GM23338 (cell line): ENCODE results near the gene CDC14B. TPM values are rescaled to one million over a fixed set of nuclear protein-coding genes. Genes with fewer than 3 reads are reported as not detected.

Experiments used
- ATAC-seq: fragments of 200-7000 bp; cut with Tn5 transposase; 3 replicates; pipeline ENCODE4 v1.9.1; 2020
- DNase-seq: peaks from one replicate; pipeline ENCODE4 v3.0.0-alpha.2; 2015; ENCODE audit warnings: low spot score
- H2AFZ ChIP-seq: fragments of 200-600 bp; sonication (generic); 2 replicates; pipeline ENCODE4 v1.8.0; 2016; ENCODE audit warnings: antibody characterized with exemption, mild to moderate bottlenecking, moderate library complexity
- H3F3A ChIP-seq: fragments of 200-600 bp; sonication (generic); replicated peaks from 2 replicates; pipeline ENCODE4 v1.8.0; 2017; ENCODE audit warnings: antibody characterized with exemption, mixed run types, low read depth
- H3K27ac ChIP-seq: fragments of 200-600 bp; sonication (generic); 2 replicates; pipeline ENCODE4 v1.6.1; 2016; ENCODE audit warnings: low read depth
- H3K27me3 ChIP-seq: fragments of 200-600 bp; sonication (generic); 2 replicates; pipeline ENCODE4 v1.8.0; 2016; ENCODE audit warnings: mild to moderate bottlenecking, mixed run types, moderate library complexity; ENCODE audit not compliant: insufficient read depth
- H3K36me3 ChIP-seq: fragments of 200-600 bp; sonication (generic); 2 replicates; pipeline ENCODE4 v1.8.0; 2016; ENCODE audit warnings: mild to moderate bottlenecking; ENCODE audit not compliant: insufficient read depth
- H3K4me1 ChIP-seq: fragments of 200-600 bp; sonication (generic); 2 replicates; pipeline ENCODE4 v1.8.0; 2016; ENCODE audit warnings: mild to moderate bottlenecking, moderate library complexity; ENCODE audit not compliant: insufficient read depth
- H3K4me2 ChIP-seq: fragments of 200-600 bp; sonication (generic); 2 replicates; pipeline ENCODE4 v1.7.1; 2017; ENCODE audit warnings: mixed run types
- H3K4me3 ChIP-seq: fragments of 200-600 bp; sonication (generic); 2 replicates; pipeline ENCODE4 v1.6.1; 2016; ENCODE audit warnings: mixed run types
- H3K79me2 ChIP-seq: fragments of 200-600 bp; sonication (generic); replicated peaks from 2 replicates; pipeline ENCODE4 v1.8.0; 2017; ENCODE audit warnings: mild to moderate bottlenecking; ENCODE audit not compliant: insufficient read depth
- H3K9me2 ChIP-seq: fragments of 200-600 bp; sonication (generic); 2 replicates; pipeline ENCODE4 v1.8.0; 2017; ENCODE audit not compliant: insufficient read depth
- H4K20me1 ChIP-seq: fragments of 200-600 bp; sonication (generic); replicated peaks from 2 replicates; pipeline ENCODE4 v1.8.0; 2017; ENCODE audit warnings: mild to moderate bottlenecking; ENCODE audit not compliant: insufficient read depth
- H3K27ac Mint-ChIP-seq: 2 replicates; pipeline ENCODE4 v1.8.0; 2020; ENCODE audit warnings: inconsistent platforms, mild to moderate bottlenecking, moderate library complexity, mixed read lengths
- H3K27me3 Mint-ChIP-seq: 3 replicates; pipeline ENCODE4 v1.8.0; 2022; ENCODE audit warnings: low read depth, mild to moderate bottlenecking, moderate library complexity, mixed read lengths, inconsistent platforms; ENCODE audit not compliant: insufficient read depth, poor library complexity
- H3K36me3 Mint-ChIP-seq: 3 replicates; pipeline ENCODE4 v1.8.0; 2021; ENCODE audit warnings: low read depth, mild to moderate bottlenecking, inconsistent platforms, moderate library complexity, mixed read lengths
- H3K4me1 Mint-ChIP-seq: 3 replicates; pipeline ENCODE4 v1.8.0; 2020; ENCODE audit warnings: mild to moderate bottlenecking, inconsistent platforms, mixed read lengths
- H3K4me3 Mint-ChIP-seq: 3 replicates; pipeline ENCODE4 v1.8.0; 2021; ENCODE audit warnings: moderate library complexity, mild to moderate bottlenecking, inconsistent platforms, mixed read lengths
- H3K9me3 Mint-ChIP-seq: 3 replicates; pipeline ENCODE4 v1.8.0; 2020; ENCODE audit warnings: moderate library complexity, mild to moderate bottlenecking, inconsistent platforms, mixed read lengths
- CREB1 ChIP-seq: fragments of 250-450 bp; sonication (Bioruptor Pico); IDR thresholded peaks from 2 replicates; pipeline ENCODE4 v1.5.0; 2020; ENCODE audit warnings: low read depth, mild to moderate bottlenecking, moderate library complexity
- EZH2 ChIP-seq: fragments of 200-600 bp; sonication (generic); IDR thresholded peaks from one replicate; pipeline ENCODE4 v1.8.0; 2017; ENCODE audit warnings: antibody characterized with exemption, mild to moderate bottlenecking, low read depth; ENCODE audit not compliant: unreplicated experiment
- EZH2phosphoT487 ChIP-seq: fragments of 200-600 bp; sonication (generic); IDR thresholded peaks from one replicate; pipeline ENCODE4 v1.8.1; 2018; ENCODE audit warnings: antibody characterized with exemption; ENCODE audit not compliant: unreplicated experiment
- JUNB ChIP-seq: IDR thresholded peaks from one replicate; pipeline ENCODE4 v1.6.1; 2016; ENCODE audit warnings: antibody characterized with exemption; ENCODE audit not compliant: unreplicated experiment
- NANOG ChIP-seq: IDR thresholded peaks from 2 replicates; pipeline ENCODE4 v1.6.1; 2016; ENCODE audit warnings: antibody characterized with exemption, borderline replicate concordance
- POLR2AphosphoS5 ChIP-seq: IDR thresholded peaks from 2 replicates; pipeline ENCODE4 v1.6.1; 2016; ENCODE audit warnings: antibody characterized with exemption, low read depth
- STAT1 ChIP-seq: IDR thresholded peaks from one replicate; pipeline ENCODE4 v1.6.1; 2016; ENCODE audit warnings: antibody characterized with exemption; ENCODE audit not compliant: unreplicated experiment
- ZNF114 ChIP-seq: fragments of 250-450 bp; sonication (Bioruptor Pico); IDR thresholded peaks from 2 replicates; pipeline ENCODE4 v1.5.0; 2020; ENCODE audit warnings: mild to moderate bottlenecking, moderate library complexity
- ZNF331 ChIP-seq: fragments of 250-450 bp; sonication (Bioruptor Pico); IDR thresholded peaks from 2 replicates; pipeline ENCODE4 v1.5.0; 2020; ENCODE audit warnings: low read depth, mild to moderate bottlenecking, moderate library complexity
- polyA plus RNA-seq: library from polyadenylated mRNA; unstranded; fragments of >200 nt; fragmentation: Nextera tagmentation; extraction: Ambion mirVana; gene quantifications from 2 replicates; pipeline ENCODE4 v1.2.1, GENCODE V29; 2016
- total RNA-seq: library from RNA; depleted of rRNA; stranded (reverse); fragments of >200 nt; shearing (Covaris generic); gene quantifications from 2 replicates; pipeline ENCODE4 v1.2.3, GENCODE V29; 2014
- TF ChIP-seq, protein P1 (sequence below): IDR thresholded peaks from 2 replicates; pipeline ENCODE4 v1.6.1; 2016; ENCODE audit warnings: antibody characterized with exemption
- TF ChIP-seq, protein P2 (sequence below): fragments of 250-450 bp; sonication (Bioruptor Pico); IDR thresholded peaks from 2 replicates; pipeline ENCODE4 v1.5.0; 2020; ENCODE audit warnings: mild to moderate bottlenecking, moderate library complexity
- TF ChIP-seq, protein P3 (sequence below), 2 experiments: fragments of 200-600 bp in 1 of 2; sonication (generic) in 1 of 2; conservative IDR thresholded peaks; 2 replicates each; pipeline versions ENCODE4 v1.5.1 to v1.6.1; 2016 to 2017; ENCODE audit warnings: antibody characterized with exemption in 2 of 2, low read depth in 2 of 2, mild to moderate bottlenecking in 2 of 2, moderate library complexity in 1 of 2
- TF ChIP-seq, protein P4 (sequence below): IDR thresholded peaks from one replicate; pipeline ENCODE4 v1.6.1; 2018; ENCODE audit warnings: antibody characterized with exemption; ENCODE audit not compliant: unreplicated experiment

The CDC14B gene
- total and polyA plus RNA-seq, 2 experiments from 2014 or later, result 12.2 to 52.1 TPM

DNA sequence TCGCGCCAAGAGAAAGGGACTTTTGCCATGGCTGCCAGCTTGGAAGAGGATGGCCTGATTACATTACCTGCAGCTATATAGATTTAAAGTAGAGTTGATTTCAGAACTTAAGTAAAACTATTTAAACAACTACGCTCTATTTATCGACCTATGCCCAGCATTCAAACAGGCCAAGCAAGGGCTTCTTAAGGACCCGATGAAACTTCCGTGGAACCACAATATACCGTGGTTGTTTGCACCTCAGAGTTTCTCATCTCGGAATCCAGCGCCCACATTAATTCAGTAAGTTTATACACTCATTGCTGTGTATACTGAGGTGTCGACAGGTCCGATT lies 505 bp upstream of the CDC14B start:
- Histone ChIP-seq H3K4me1 (peaks cover 21% of the 10 kb centered on the region), H2AFZ (peak overlapping the region; percentile 0; the same call in 1 of the 2 replicates), H3K79me2 (peaks cover 33% of the 10 kb centered on the region), H3K4me2 (peak overlapping the region; percentile 81), H3K27ac (peak overlapping the region; percentile 26), H3K27me3 (peaks cover 20% of the 10 kb centered on the region), H3K9me2 (no peaks in the 10 kb centered on the region), H3F3A (peaks cover 11% of the 10 kb centered on the region), H3K4me3 (peak overlapping the region; percentile 49), H4K20me1 (peaks cover 28% of the 10 kb centered on the region), H3K36me3 (no peaks in the 10 kb centered on the region)
- H3K9me3 Mint-ChIP-seq, result no peaks in the 10 kb centered on the region
- no peak for TF ChIP-seq POLR2AphosphoS5
- TF ChIP-seq, protein P1, sequence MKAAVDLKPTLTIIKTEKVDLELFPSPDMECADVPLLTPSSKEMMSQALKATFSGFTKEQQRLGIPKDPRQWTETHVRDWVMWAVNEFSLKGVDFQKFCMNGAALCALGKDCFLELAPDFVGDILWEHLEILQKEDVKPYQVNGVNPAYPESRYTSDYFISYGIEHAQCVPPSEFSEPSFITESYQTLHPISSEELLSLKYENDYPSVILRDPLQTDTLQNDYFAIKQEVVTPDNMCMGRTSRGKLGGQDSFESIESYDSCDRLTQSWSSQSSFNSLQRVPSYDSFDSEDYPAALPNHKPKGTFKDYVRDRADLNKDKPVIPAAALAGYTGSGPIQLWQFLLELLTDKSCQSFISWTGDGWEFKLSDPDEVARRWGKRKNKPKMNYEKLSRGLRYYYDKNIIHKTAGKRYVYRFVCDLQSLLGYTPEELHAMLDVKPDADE, result no peak
- TF ChIP-seq EZH2, result no peak
- TF ChIP-seq, protein P2, sequence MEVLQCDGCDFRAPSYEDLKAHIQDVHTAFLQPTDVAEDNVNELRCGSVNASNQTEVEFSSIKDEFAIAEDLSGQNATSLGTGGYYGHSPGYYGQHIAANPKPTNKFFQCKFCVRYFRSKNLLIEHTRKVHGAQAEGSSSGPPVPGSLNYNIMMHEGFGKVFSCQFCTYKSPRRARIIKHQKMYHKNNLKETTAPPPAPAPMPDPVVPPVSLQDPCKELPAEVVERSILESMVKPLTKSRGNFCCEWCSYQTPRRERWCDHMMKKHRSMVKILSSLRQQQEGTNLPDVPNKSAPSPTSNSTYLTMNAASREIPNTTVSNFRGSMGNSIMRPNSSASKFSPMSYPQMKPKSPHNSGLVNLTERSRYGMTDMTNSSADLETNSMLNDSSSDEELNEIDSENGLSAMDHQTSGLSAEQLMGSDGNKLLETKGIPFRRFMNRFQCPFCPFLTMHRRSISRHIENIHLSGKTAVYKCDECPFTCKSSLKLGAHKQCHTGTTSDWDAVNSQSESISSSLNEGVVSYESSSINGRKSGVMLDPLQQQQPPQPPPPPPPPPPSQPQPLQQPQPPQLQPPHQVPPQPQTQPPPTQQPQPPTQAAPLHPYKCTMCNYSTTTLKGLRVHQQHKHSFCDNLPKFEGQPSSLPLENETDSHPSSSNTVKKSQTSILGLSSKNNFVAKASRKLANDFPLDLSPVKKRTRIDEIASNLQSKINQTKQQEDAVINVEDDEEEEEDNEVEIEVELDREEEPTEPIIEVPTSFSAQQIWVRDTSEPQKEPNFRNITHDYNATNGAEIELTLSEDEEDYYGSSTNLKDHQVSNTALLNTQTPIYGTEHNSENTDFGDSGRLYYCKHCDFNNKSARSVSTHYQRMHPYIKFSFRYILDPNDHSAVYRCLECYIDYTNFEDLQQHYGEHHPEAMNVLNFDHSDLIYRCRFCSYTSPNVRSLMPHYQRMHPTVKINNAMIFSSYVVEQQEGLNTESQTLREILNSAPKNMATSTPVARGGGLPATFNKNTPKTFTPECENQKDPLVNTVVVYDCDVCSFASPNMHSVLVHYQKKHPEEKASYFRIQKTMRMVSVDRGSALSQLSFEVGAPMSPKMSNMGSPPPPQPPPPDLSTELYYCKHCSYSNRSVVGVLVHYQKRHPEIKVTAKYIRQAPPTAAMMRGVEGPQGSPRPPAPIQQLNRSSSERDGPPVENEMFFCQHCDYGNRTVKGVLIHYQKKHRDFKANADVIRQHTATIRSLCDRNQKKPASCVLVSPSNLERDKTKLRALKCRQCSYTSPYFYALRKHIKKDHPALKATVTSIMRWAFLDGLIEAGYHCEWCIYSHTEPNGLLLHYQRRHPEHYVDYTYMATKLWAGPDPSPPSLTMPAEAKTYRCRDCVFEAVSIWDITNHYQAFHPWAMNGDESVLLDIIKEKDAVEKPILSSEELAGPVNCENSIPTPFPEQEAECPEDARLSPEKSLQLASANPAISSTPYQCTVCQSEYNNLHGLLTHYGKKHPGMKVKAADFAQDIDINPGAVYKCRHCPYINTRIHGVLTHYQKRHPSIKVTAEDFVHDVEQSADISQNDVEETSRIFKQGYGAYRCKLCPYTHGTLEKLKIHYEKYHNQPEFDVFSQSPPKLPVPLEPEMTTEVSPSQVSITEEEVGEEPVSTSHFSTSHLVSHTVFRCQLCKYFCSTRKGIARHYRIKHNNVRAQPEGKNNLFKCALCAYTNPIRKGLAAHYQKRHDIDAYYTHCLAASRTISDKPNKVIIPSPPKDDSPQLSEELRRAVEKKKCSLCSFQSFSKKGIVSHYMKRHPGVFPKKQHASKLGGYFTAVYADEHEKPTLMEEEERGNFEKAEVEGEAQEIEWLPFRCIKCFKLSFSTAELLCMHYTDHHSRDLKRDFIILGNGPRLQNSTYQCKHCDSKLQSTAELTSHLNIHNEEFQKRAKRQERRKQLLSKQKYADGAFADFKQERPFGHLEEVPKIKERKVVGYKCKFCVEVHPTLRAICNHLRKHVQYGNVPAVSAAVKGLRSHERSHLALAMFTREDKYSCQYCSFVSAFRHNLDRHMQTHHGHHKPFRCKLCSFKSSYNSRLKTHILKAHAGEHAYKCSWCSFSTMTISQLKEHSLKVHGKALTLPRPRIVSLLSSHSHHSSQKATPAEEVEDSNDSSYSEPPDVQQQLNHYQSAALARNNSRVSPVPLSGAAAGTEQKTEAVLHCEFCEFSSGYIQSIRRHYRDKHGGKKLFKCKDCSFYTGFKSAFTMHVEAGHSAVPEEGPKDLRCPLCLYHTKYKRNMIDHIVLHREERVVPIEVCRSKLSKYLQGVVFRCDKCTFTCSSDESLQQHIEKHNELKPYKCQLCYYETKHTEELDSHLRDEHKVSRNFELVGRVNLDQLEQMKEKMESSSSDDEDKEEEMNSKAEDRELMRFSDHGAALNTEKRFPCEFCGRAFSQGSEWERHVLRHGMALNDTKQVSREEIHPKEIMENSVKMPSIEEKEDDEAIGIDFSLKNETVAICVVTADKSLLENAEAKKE (CRISPR knock-in tag), result no peak
- TF ChIP-seq EZH2phosphoT487, result no peak
- no peak for TF ChIP-seq ZNF331 (CRISPR knock-in tag)
- no peak for TF ChIP-seq ZNF114 (CRISPR knock-in tag)
- TF ChIP-seq NANOG, result no peak
- TF ChIP-seq, protein P3, sequence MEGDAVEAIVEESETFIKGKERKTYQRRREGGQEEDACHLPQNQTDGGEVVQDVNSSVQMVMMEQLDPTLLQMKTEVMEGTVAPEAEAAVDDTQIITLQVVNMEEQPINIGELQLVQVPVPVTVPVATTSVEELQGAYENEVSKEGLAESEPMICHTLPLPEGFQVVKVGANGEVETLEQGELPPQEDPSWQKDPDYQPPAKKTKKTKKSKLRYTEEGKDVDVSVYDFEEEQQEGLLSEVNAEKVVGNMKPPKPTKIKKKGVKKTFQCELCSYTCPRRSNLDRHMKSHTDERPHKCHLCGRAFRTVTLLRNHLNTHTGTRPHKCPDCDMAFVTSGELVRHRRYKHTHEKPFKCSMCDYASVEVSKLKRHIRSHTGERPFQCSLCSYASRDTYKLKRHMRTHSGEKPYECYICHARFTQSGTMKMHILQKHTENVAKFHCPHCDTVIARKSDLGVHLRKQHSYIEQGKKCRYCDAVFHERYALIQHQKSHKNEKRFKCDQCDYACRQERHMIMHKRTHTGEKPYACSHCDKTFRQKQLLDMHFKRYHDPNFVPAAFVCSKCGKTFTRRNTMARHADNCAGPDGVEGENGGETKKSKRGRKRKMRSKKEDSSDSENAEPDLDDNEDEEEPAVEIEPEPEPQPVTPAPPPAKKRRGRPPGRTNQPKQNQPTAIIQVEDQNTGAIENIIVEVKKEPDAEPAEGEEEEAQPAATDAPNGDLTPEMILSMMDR (conservative IDR thresholded peaks at IDR 0.05; ENCODE audit: low read depth in 2 of 2), result no peak
- TF ChIP-seq CREB1 (CRISPR knock-in tag), result no peak
- no peak for TF ChIP-seq JUNB
- TF ChIP-seq, protein P4, sequence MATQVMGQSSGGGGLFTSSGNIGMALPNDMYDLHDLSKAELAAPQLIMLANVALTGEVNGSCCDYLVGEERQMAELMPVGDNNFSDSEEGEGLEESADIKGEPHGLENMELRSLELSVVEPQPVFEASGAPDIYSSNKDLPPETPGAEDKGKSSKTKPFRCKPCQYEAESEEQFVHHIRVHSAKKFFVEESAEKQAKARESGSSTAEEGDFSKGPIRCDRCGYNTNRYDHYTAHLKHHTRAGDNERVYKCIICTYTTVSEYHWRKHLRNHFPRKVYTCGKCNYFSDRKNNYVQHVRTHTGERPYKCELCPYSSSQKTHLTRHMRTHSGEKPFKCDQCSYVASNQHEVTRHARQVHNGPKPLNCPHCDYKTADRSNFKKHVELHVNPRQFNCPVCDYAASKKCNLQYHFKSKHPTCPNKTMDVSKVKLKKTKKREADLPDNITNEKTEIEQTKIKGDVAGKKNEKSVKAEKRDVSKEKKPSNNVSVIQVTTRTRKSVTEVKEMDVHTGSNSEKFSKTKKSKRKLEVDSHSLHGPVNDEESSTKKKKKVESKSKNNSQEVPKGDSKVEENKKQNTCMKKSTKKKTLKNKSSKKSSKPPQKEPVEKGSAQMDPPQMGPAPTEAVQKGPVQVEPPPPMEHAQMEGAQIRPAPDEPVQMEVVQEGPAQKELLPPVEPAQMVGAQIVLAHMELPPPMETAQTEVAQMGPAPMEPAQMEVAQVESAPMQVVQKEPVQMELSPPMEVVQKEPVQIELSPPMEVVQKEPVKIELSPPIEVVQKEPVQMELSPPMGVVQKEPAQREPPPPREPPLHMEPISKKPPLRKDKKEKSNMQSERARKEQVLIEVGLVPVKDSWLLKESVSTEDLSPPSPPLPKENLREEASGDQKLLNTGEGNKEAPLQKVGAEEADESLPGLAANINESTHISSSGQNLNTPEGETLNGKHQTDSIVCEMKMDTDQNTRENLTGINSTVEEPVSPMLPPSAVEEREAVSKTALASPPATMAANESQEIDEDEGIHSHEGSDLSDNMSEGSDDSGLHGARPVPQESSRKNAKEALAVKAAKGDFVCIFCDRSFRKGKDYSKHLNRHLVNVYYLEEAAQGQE, result no peak
- TF ChIP-seq STAT1, result no peak
- ATAC-seq (no peak), DNase-seq (no peak)
- no peaks in the 10 kb centered on the region for H3K36me3 Mint-ChIP-seq
- H3K4me3 Mint-ChIP-seq, result peak overlapping the region; percentile 83
- H3K4me1 Mint-ChIP-seq, result peaks cover 35% of the 10 kb centered on the region
- H3K27me3 Mint-ChIP-seq, result peaks cover 26% of the 10 kb centered on the region
- peak overlapping the region; percentile 94 for H3K27ac Mint-ChIP-seq
